Measurements from ENCODE around the gene CNTN1. TPM values are rescaled to one million over a fixed set of nuclear protein-coding genes. Genes with fewer than 3 reads are reported as not detected.
A peak's percentile ranks its signal among the peaks of the same experiment; 100 is the strongest.

Gene CNTN1
- total and polyA plus RNA-seq, 2 experiments from 2014 or later = 4.2 to 4.7 TPM

GRCh38 chr12:40681148-40681547 is 11.1 kb upstream of the CNTN1 start:
- no peak overlapping the region for H3K4me3 ChIP-seq
- H3K4me1 ChIP-seq (ENCODE audit: low read depth) = no peaks in the 10 kb centered on the region
- H3K9me3 ChIP-seq (ENCODE audit: low read depth) = no peaks in the 10 kb centered on the region
- no peak for TF ChIP-seq CTCF (IDR thresholded peaks at IDR 0.05; ENCODE audit: low read depth, low read length)
- H3K27me3 ChIP-seq = no peaks in the 10 kb centered on the region
- H3K36me3 ChIP-seq = no peaks in the 10 kb centered on the region
- no peak for DNase-seq (ENCODE audit: low read depth in 1 of 2, low spot score in 1 of 2)
- no peak overlapping the region for H3K27ac ChIP-seq

GRCh38 chr12:40684986-40685385 is 7.3 kb upstream of the CNTN1 start:
- Histone ChIP-seq H3K4me1 (ENCODE audit: low read depth) (no peaks in the 10 kb centered on the region), H3K9me3 (ENCODE audit: low read depth) (no peaks in the 10 kb centered on the region), H3K27me3 (no peaks in the 10 kb centered on the region), H3K27ac (no peak overlapping the region), H3K36me3 (no peaks in the 10 kb centered on the region), H3K4me3 (no peak overlapping the region)
- no peak for DNase-seq (ENCODE audit: low read depth in 1 of 2, low spot score in 1 of 2)
- TF ChIP-seq CTCF (IDR thresholded peaks at IDR 0.05; ENCODE audit: low read depth, low read length) = no peak

- Histone ChIP-seq H3K27ac (no peak overlapping the region), H3K27me3 (peaks cover 16% of the 10 kb centered on the region), H3K4me3 (no peak overlapping the region), H3K4me1 (ENCODE audit: low read depth) (no peaks in the 10 kb centered on the region), H3K36me3 (no peaks in the 10 kb centered on the region), H3K9me3 (ENCODE audit: low read depth) (no peaks in the 10 kb centered on the region)
- no peak for TF ChIP-seq CTCF (IDR thresholded peaks at IDR 0.05; ENCODE audit: low read depth, low read length)
- DNase-seq (ENCODE audit: low read depth in 1 of 2, low spot score in 1 of 2) = no peak
These were observed 4.0 kb upstream of the CNTN1 start for GRCh38 chr12:40688085-40688725.

- no peak for DNase-seq (ENCODE audit: low read depth in 1 of 2, low spot score in 1 of 2)
These were observed 2.7 kb upstream of the CNTN1 start for GRCh38 chr12:40689576-40689975.

GRCh38 chr12:40692765-40693206 is 547 bp downstream of the CNTN1 start:
- peaks cover 42% of the 10 kb centered on the region for H3K27me3 ChIP-seq
- no peak overlapping the region for H3K27ac ChIP-seq
- DNase-seq (ENCODE audit: low read depth in 1 of 2, low spot score in 1 of 2) = peak in 1 of 2 donors; percentile 47
- no peaks in the 10 kb centered on the region for H3K36me3 ChIP-seq
- no peaks in the 10 kb centered on the region for H3K9me3 ChIP-seq (ENCODE audit: low read depth)
- no peaks in the 10 kb centered on the region for H3K4me1 ChIP-seq (ENCODE audit: low read depth)
- peak overlapping the region; percentile 41 for H3K4me3 ChIP-seq
- TF ChIP-seq CTCF (IDR thresholded peaks at IDR 0.05; ENCODE audit: low read depth, low read length) = no peak

More at GRCh38 chr12:40689576-40689975, 2.7 kb upstream of the CNTN1 start:
- Histone ChIP-seq H3K4me1 (ENCODE audit: low read depth) (no peaks in the 10 kb centered on the region), H3K36me3 (no peaks in the 10 kb centered on the region), H3K27me3 (peaks cover 30% of the 10 kb centered on the region), H3K9me3 (ENCODE audit: low read depth) (no peaks in the 10 kb centered on the region), H3K4me3 (no peak overlapping the region), H3K27ac (no peak overlapping the region)
- no peak for TF ChIP-seq CTCF (IDR thresholded peaks at IDR 0.05; ENCODE audit: low read depth, low read length)

Data from cardiac muscle cell (in vitro differentiated cells and primary cell).